Neuronal stem cell (in vitro differentiated cells): Measurements from ENCODE around the gene GABRG2.

Experiments used
- DNase-seq: peaks from one replicate; pipeline ENCODE4 v3.0.0-alpha.2; 2013; ENCODE audit warnings: low spot score
- H2AFZ ChIP-seq: one replicate; pipeline ENCODE4 v1.6.1; 2013; ENCODE audit warnings: mild to moderate bottlenecking, low read length, inconsistent platforms
- H2AK5ac ChIP-seq: 2 replicates; pipeline ENCODE4 v1.6.1; 2013; ENCODE audit warnings: low read depth, mild to moderate bottlenecking, inconsistent platforms, low read length, moderate library complexity, mixed read lengths
- H2BK120ac ChIP-seq: 2 replicates; pipeline ENCODE4 v1.6.1; 2013; ENCODE audit warnings: low read depth, mild to moderate bottlenecking, inconsistent platforms, low read length, moderate library complexity, mixed read lengths
- H2BK12ac ChIP-seq: one replicate; pipeline ENCODE4 v1.6.1; 2013; ENCODE audit warnings: low read length, inconsistent platforms
- H2BK15ac ChIP-seq: 2 replicates; pipeline ENCODE4 v1.6.1; 2013; ENCODE audit warnings: mild to moderate bottlenecking, low read length, inconsistent platforms, mixed read lengths
- H2BK5ac ChIP-seq: one replicate; pipeline ENCODE4 v1.6.1; 2013; ENCODE audit warnings: inconsistent platforms, mild to moderate bottlenecking, low read length, moderate library complexity
- H3K14ac ChIP-seq: one replicate; pipeline ENCODE4 v1.6.1; 2013; ENCODE audit warnings: low read length, inconsistent platforms
- H3K18ac ChIP-seq: 2 replicates; pipeline ENCODE4 v1.6.1; 2013; ENCODE audit warnings: low read length, inconsistent platforms
- H3K23ac ChIP-seq: 2 replicates; pipeline ENCODE4 v1.6.1; 2013; ENCODE audit warnings: low read depth, mild to moderate bottlenecking, mixed read lengths, low read length, inconsistent platforms; ENCODE audit not compliant: poor library complexity
- H3K27ac ChIP-seq: replicated peaks from 3 replicates; pipeline ENCODE4 v1.5.1; 2013; ENCODE audit warnings: low read length, inconsistent platforms
- H3K27me3 ChIP-seq, 3 experiments: 2 replicates each; pipeline ENCODE4 v1.6.1; 2013; ENCODE audit warnings: low read length in 3 of 3, mild to moderate bottlenecking in 2 of 3, inconsistent platforms in 1 of 3, low read depth in 1 of 3, mixed read lengths in 1 of 3, moderate library complexity in 1 of 3; ENCODE audit not compliant: control insufficient read depth in 3 of 3, insufficient read depth in 3 of 3
- H3K36me3 ChIP-seq, 2 donors: replicated peaks in 1 of 2; 2 replicates each; pipeline ENCODE4 v1.6.1; 2013; ENCODE audit warnings: low read length in 2 of 2; ENCODE audit not compliant: control insufficient read depth in 2 of 2, insufficient read depth in 2 of 2
- H3K4ac ChIP-seq: 2 replicates; pipeline ENCODE4 v1.6.1; 2013; ENCODE audit warnings: inconsistent platforms, mild to moderate bottlenecking, low read length, moderate library complexity
- H3K4me1 ChIP-seq, 2 donors: 1 replicate in 1 of 2; 2 replicates in 1 of 2; pipeline ENCODE4 v1.6.1; 2013; ENCODE audit warnings: low read length in 2 of 2, low read depth in 1 of 2; ENCODE audit not compliant: control insufficient read depth in 2 of 2, insufficient read depth in 1 of 2
- H3K4me2 ChIP-seq: one replicate; pipeline ENCODE4 v1.6.1; 2013; ENCODE audit warnings: mild to moderate bottlenecking, low read length, inconsistent platforms; ENCODE audit not compliant: insufficient read depth, poor library complexity, severe bottlenecking
- H3K4me3 ChIP-seq, 2 donors: 2 replicates each; pipeline ENCODE4 v1.5.1; 2013; ENCODE audit warnings: low read length in 2 of 2, mild to moderate bottlenecking in 2 of 2, inconsistent platforms in 1 of 2, moderate library complexity in 1 of 2
- H3K79me1 ChIP-seq: one replicate; pipeline ENCODE4 v1.6.1; 2013; ENCODE audit warnings: low read depth, mild to moderate bottlenecking, inconsistent platforms, low read length, moderate library complexity
- H3K9ac ChIP-seq: one replicate; pipeline ENCODE4 v1.6.1; 2013; ENCODE audit warnings: mild to moderate bottlenecking, low read depth, low read length, inconsistent platforms; ENCODE audit not compliant: poor library complexity
- H3K9me3 ChIP-seq, 2 donors: replicated peaks in 1 of 2; 2 replicates each; pipeline versions ENCODE3 to v1.6.1; 2013; ENCODE audit warnings: low read length in 2 of 2, mild to moderate bottlenecking in 2 of 2, inconsistent platforms in 1 of 2, low read depth in 1 of 2, mixed read lengths in 1 of 2, moderate library complexity in 1 of 2; ENCODE audit not compliant: control insufficient read depth in 2 of 2, insufficient read depth in 1 of 2
- H4K8ac ChIP-seq: one replicate; pipeline ENCODE4 v1.6.1; 2013; ENCODE audit warnings: low read depth, mild to moderate bottlenecking, inconsistent platforms, low read length, moderate library complexity
- H4K91ac ChIP-seq: one replicate; pipeline ENCODE4 v1.6.1; 2013; ENCODE audit warnings: low read length, low read depth, mild to moderate bottlenecking, inconsistent platforms; ENCODE audit not compliant: poor library complexity
- WGBS, 2 donors: extraction: QIAGEN DNeasy Blood & Tissue Kit; methylation state at CpG; one replicate each; pipeline ENCODE4 v1.1.7; 2013; ENCODE audit warnings: missing lambda C conversion rate in 2 of 2, mixed read lengths in 1 of 2; ENCODE audit not compliant: insufficient read length in 2 of 2, insufficient replicate concordance in 1 of 2; ENCODE audit errors: extremely low coverage in 2 of 2; 5-methylcytosine and 5-hydroxymethylcytosine counted together

The GABRG2 gene

GRCh38 chr5:162193012-162193411 lies 125.4 kb downstream of the GABRG2 start:
- no peaks in the 10 kb centered on the region for H3K79me1 ChIP-seq
- H3K27me3 ChIP-seq, result no peaks in the 10 kb centered on the region
- H3K4me1 ChIP-seq, result peaks cover 0 to 1% of the 10 kb centered on the region in 2 donors

GRCh38 chr5:162196351-162196750 lies 128.8 kb downstream of the GABRG2 start:
- no peak for DNase-seq
- no peak overlapping the region for H3K27ac ChIP-seq
- H2BK5ac ChIP-seq, result no peak overlapping the region
- H4K8ac ChIP-seq, result no peak overlapping the region
- H3K4me3 ChIP-seq, result no peak overlapping the region
- H3K79me1 ChIP-seq, result no peaks in the 10 kb centered on the region
- no peak overlapping the region for H2BK12ac ChIP-seq
- H3K36me3 ChIP-seq, result no peaks in the 10 kb centered on the region
- no peak overlapping the region for H3K23ac ChIP-seq
- H2AFZ ChIP-seq, result no peak overlapping the region
- no peak overlapping the region for H3K4me2 ChIP-seq
- no peak overlapping the region for H2BK15ac ChIP-seq
- no peak overlapping the region for H4K91ac ChIP-seq
- H3K4ac ChIP-seq, result no peak overlapping the region
- no peak overlapping the region for H3K14ac ChIP-seq
- no peak overlapping the region for H3K9ac ChIP-seq
- H3K27me3 ChIP-seq, result no peaks in the 10 kb centered on the region
- H2BK120ac ChIP-seq, result no peak overlapping the region
- WGBS, 2 donors, result no CpG with 5 or more reads among the region's 1 CpG
- H3K4me1 ChIP-seq, result peaks cover 0 to 1% of the 10 kb centered on the region in 2 donors
- no peaks in the 10 kb centered on the region for H3K9me3 ChIP-seq
- H2AK5ac ChIP-seq, result no peak overlapping the region
- H3K18ac ChIP-seq, result no peak overlapping the region

More at GRCh38 chr5:162193012-162193411, 125.4 kb downstream of the GABRG2 start:
- H2BK5ac ChIP-seq, result no peak overlapping the region
- H2AK5ac ChIP-seq, result no peak overlapping the region
- H3K9me3 ChIP-seq, result no peaks in the 10 kb centered on the region
- no peak overlapping the region for H4K8ac ChIP-seq
- no peak overlapping the region for H3K9ac ChIP-seq
- no peak overlapping the region for H4K91ac ChIP-seq
- no peak for DNase-seq
- no peak overlapping the region for H2BK120ac ChIP-seq
- no peak overlapping the region for H3K23ac ChIP-seq
- H3K4me2 ChIP-seq, result no peak overlapping the region
- no peak overlapping the region for H2AFZ ChIP-seq
- H3K27ac ChIP-seq, result no peak overlapping the region
- no peak overlapping the region for H3K18ac ChIP-seq
- H3K4me3 ChIP-seq, result no peak overlapping the region
- WGBS, 2 donors, result no CpG with 5 or more reads among the region's 6 CpGs
- H2BK12ac ChIP-seq, result no peak overlapping the region
- no peak overlapping the region for H3K14ac ChIP-seq
- H3K4ac ChIP-seq, result no peak overlapping the region
- H2BK15ac ChIP-seq, result no peak overlapping the region
- H3K36me3 ChIP-seq, result no peaks in the 10 kb centered on the region

GRCh38 chr5:162202285-162202880 lies 134.8 kb downstream of the GABRG2 start:
- no peak overlapping the region for H2AFZ ChIP-seq
- H2BK120ac ChIP-seq, result no peak overlapping the region
- no peaks in the 10 kb centered on the region for H3K4me1 ChIP-seq
- H2BK15ac ChIP-seq, result no peak overlapping the region
- H3K4me2 ChIP-seq, result no peak overlapping the region
- no peak overlapping the region for H3K9ac ChIP-seq
- no peak overlapping the region for H3K4ac ChIP-seq
- H3K27ac ChIP-seq, result no peak overlapping the region
- no peaks in the 10 kb centered on the region for H3K79me1 ChIP-seq
- H3K9me3 ChIP-seq, result no peaks in the 10 kb centered on the region
- H3K36me3 ChIP-seq, result no peaks in the 10 kb centered on the region
- H3K23ac ChIP-seq, result no peak overlapping the region
- no peak for DNase-seq
- no peak overlapping the region for H2AK5ac ChIP-seq
- no peak overlapping the region for H3K14ac ChIP-seq
- H2BK5ac ChIP-seq, result no peak overlapping the region
- no peak overlapping the region for H3K4me3 ChIP-seq
- no peak overlapping the region for H4K91ac ChIP-seq
- WGBS, 2 donors, result no CpG with 5 or more reads among the region's 1 CpG
- H3K27me3 ChIP-seq, result no peaks in the 10 kb centered on the region
- H4K8ac ChIP-seq, result no peak overlapping the region
- H3K18ac ChIP-seq, result no peak overlapping the region
- no peak overlapping the region for H2BK12ac ChIP-seq
